Head of caudate nucleus (tissue), 42 donors: ENCODE measurements around the gene MLC1.

Source experiments
- DNase-seq, 42 donors: peaks; one replicate each; pipeline versions ENCODE4 v3.0.0 to v3.0.0-alpha.2; 2020 to 2021; ENCODE audit warnings: mixed read lengths in 7 of 42
- intact Hi-C: fragments of 100-400 bp; cut with DNase I; formaldehyde crosslinking; loops from one replicate; pipeline ENCODE4 v1.15.0; 2022

Gene MLC1

GRCh38 chr22:50010676-50011446, 74.4 kb downstream of the MLC1 start:
- intact Hi-C loops: no loop called here
- DNase-seq: peak in 1 of 42 donors; percentile 4

- intact Hi-C loops: no loop called here
- peak in 3 of 42 donors; percentile 6 to 47 (median 32) for DNase-seq
Observed at GRCh38 chr22:50009765-50010675, 75.2 kb downstream of the MLC1 start.
